OCI-LY1 (cell line): ENCODE results near the gene YWHAQ.

ENCODE experiments used
- EZH2 ChIP-seq: fragments of 200-600 bp; sonication (generic), shearing (Covaris generic); IDR thresholded peaks from 2 replicates; pipeline ENCODE4 v1.8.0; 2017; ENCODE audit warnings: borderline replicate concordance, mixed run types, mild to moderate bottlenecking, antibody characterized with exemption, low read length, moderate library complexity, mixed read lengths
- TF ChIP-seq, protein P1 (sequence below): fragments of 200-600 bp; sonication (generic), shearing (Covaris generic); IDR thresholded peaks from 2 replicates; pipeline ENCODE4 v1.5.1; 2017; ENCODE audit warnings: mild to moderate bottlenecking, antibody characterized with exemption, low read length, moderate library complexity, mixed read lengths

DNA sequence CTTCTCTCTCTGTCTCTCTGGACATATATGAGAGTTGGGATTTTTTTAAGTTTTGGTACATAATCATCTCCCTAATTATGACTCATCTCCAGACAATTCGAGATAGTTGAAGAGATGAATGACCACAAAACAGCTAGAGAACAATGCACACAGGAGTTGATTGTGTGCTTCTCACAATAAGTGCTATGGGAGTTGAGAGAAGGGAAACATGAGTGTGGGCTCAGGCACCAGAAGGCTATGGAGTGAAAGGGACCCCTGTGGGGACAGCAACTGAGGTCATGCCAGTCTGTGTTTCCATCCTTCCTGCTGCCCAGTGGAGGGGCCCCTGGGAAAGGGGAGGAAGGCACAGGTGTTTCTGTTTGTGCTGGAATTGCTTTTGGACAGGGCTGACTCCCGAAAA lies 6.5 kb upstream of the YWHAQ start:
- TF ChIP-seq EZH2, result no peak
- TF ChIP-seq, protein P1, sequence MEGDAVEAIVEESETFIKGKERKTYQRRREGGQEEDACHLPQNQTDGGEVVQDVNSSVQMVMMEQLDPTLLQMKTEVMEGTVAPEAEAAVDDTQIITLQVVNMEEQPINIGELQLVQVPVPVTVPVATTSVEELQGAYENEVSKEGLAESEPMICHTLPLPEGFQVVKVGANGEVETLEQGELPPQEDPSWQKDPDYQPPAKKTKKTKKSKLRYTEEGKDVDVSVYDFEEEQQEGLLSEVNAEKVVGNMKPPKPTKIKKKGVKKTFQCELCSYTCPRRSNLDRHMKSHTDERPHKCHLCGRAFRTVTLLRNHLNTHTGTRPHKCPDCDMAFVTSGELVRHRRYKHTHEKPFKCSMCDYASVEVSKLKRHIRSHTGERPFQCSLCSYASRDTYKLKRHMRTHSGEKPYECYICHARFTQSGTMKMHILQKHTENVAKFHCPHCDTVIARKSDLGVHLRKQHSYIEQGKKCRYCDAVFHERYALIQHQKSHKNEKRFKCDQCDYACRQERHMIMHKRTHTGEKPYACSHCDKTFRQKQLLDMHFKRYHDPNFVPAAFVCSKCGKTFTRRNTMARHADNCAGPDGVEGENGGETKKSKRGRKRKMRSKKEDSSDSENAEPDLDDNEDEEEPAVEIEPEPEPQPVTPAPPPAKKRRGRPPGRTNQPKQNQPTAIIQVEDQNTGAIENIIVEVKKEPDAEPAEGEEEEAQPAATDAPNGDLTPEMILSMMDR, result no peak
